Gastroesophageal sphincter (tissue), 4 donors: ENCODE results near the gene HTRA1. TPM values are rescaled to one million over a fixed set of nuclear protein-coding genes. Genes with fewer than 3 reads are reported as not detected.

Experiments
- ATAC-seq: fragments of 150-250 bp; one replicate; pipeline ENCODE4 v1.9.1; 2016; ENCODE audit warnings: mild to moderate bottlenecking, moderate library complexity
- H3K27ac ChIP-seq, 4 donors: fragments of 200-600 bp; sonication (generic) in 3 of 4; 1 replicate in 3 of 4; 2 replicates in 1 of 4; pipeline ENCODE4 v1.5.1; 2016 to 2019
- H3K27me3 ChIP-seq: fragments of 200-600 bp; sonication (generic); one replicate; pipeline ENCODE4 v1.5.1; 2019
- H3K36me3 ChIP-seq, 2 donors: fragments of 200-600 bp; sonication (generic); one replicate each; pipeline ENCODE4 v1.5.1; 2019; ENCODE audit warnings: control low read depth in 1 of 2
- H3K4me1 ChIP-seq, 3 donors: fragments of 200-600 bp; sonication (generic); 1 replicate in 2 of 3; 2 replicates in 1 of 3; pipeline ENCODE4 v1.5.1; 2016 to 2019; ENCODE audit warnings: control low read depth in 2 of 3
- H3K4me3 ChIP-seq, 2 donors: fragments of 200-600 bp; sonication (generic); one replicate each; pipeline ENCODE4 v1.5.1; 2019; ENCODE audit warnings: mild to moderate bottlenecking in 1 of 2, moderate library complexity in 1 of 2
- H3K9me3 ChIP-seq, 3 donors: fragments of 200-600 bp; sonication (generic); one replicate each; pipeline ENCODE4 v1.5.1; 2017 to 2019; ENCODE audit warnings: control low read depth in 2 of 3
- EP300 ChIP-seq: sonication (generic); formaldehyde crosslinking; IDR thresholded peaks from one replicate; pipeline ENCODE4 v1.6.1; 2017; ENCODE audit warnings: antibody characterized with exemption, mild to moderate bottlenecking
- POLR2A ChIP-seq, 2 donors: fragments of 450-650 bp; IDR thresholded peaks; one replicate each; pipeline ENCODE4 v1.6.1; 2017; ENCODE audit warnings: antibody characterized with exemption in 2 of 2, mild to moderate bottlenecking in 2 of 2, moderate library complexity in 1 of 2
- POLR2AphosphoS5 ChIP-seq: sonication (generic); formaldehyde crosslinking; IDR thresholded peaks from one replicate; pipeline ENCODE4 v1.6.1; 2017; ENCODE audit warnings: antibody characterized with exemption
- WGBS, 2 donors: methylation state at CpG; one replicate each; pipeline ENCODE4 v1.1.5; 2018; ENCODE audit warnings: low coverage in 1 of 2; 5-methylcytosine and 5-hydroxymethylcytosine counted together
- total RNA-seq, 4 donors: library from RNA; depleted of rRNA; stranded (reverse); fragments of >200 nt; gene quantifications; one replicate each; pipeline ENCODE4 v1.1.0, GENCODE V29; 2016
- TF ChIP-seq, protein P1 (sequence below), 4 experiments: fragments of 200-600 bp in 2 of 4; fragments of 450-650 bp in 2 of 4; sonication (generic) in 1 of 4; IDR thresholded peaks; one replicate each; pipeline ENCODE4 v1.5.1; 2017 to 2019; ENCODE audit warnings: antibody characterized with exemption in 4 of 4, mild to moderate bottlenecking in 2 of 4, moderate library complexity in 2 of 4

The HTRA1 gene
- total RNA-seq, 4 donors from 2014 or later: 107 to 137 (median 111) TPM

DNA sequence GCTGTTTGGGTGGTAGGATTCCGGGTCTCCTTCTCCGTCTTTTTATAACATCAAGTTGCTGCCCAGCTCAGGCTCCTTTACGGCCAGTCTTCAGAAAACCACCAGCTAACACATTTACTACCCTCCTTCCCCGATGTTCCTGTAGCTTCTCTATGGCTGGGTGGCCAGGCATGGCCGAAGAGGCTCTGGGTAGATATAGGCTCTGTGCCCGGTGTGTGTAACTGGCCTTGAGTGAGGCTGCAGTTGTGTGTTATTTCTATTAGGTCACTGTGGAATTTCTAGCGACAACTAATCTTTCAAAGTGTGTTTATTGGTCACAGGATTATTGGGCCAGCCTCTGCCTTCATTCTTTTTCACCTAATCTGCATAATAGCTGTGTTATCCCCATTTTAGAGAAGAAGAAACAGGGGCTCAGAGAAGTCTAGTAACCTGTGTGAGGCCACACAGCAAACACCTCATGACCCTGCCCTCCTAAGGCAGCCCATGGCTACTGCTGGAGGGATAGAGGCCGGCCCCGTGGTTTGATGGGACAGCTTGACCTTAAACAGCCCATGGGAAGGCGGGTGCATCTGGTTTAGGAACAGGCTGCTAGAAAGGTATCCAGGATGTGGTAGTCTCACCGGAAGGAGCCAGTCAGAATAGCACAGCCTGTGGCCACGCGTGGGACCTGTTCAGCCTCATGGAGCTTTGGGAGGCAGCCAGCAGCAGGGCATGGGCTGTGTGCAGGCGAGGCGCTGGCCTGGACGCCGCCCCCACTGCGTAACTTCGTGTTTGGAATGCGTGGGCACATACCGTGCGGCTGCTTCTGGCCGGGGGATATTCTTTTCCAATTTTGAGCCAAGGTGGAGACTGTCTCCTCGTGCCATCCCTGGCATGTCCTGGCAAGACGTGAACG is 29.7 kb downstream of the HTRA1 start:
- ATAC-seq: no peak
- Histone ChIP-seq H3K27me3 (no peaks in the 10 kb centered on the region), H3K4me1 (peaks cover 4 to 77% (median 27%) of the 10 kb centered on the region in 3 donors), H3K36me3 (peaks cover 0 to 44% of the 10 kb centered on the region in 2 donors), H3K4me3 (no peak overlapping the region), H3K9me3 (no peaks in the 10 kb centered on the region), H3K27ac (peak overlapping the region in 2 of 4 donors; percentile 74 to 75)
- 87 to 100% methylated on average over 3 to 13 of the region's 26 CpGs for WGBS, 2 donors
- TF ChIP-seq, protein P1, sequence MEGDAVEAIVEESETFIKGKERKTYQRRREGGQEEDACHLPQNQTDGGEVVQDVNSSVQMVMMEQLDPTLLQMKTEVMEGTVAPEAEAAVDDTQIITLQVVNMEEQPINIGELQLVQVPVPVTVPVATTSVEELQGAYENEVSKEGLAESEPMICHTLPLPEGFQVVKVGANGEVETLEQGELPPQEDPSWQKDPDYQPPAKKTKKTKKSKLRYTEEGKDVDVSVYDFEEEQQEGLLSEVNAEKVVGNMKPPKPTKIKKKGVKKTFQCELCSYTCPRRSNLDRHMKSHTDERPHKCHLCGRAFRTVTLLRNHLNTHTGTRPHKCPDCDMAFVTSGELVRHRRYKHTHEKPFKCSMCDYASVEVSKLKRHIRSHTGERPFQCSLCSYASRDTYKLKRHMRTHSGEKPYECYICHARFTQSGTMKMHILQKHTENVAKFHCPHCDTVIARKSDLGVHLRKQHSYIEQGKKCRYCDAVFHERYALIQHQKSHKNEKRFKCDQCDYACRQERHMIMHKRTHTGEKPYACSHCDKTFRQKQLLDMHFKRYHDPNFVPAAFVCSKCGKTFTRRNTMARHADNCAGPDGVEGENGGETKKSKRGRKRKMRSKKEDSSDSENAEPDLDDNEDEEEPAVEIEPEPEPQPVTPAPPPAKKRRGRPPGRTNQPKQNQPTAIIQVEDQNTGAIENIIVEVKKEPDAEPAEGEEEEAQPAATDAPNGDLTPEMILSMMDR (IDR thresholded peaks at IDR 0.05): no peak
- TF ChIP-seq EP300 (no peak), POLR2A (IDR thresholded peaks at IDR 0.05) (no peak), POLR2AphosphoS5 (no peak)

DNA sequence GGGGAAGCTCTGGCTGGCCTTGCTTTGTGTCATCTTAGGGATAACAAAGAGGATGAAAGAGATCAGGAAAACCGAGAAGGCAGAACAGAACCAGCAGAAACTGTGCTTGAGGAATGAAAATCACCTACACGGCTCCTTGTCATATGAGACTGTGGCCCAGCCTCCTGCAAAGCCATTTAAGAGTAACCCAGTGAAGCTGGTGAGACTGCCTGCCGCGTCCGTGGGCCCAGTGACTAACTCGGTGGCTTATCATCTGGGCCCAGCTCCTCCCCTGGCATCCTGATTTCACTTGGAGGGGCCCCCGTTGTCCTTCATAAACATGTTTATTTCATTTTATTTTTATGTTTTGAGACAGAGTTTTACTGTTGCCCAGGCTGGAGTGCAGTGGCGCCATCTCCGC is 30.7 kb downstream of the HTRA1 start:
- Histone ChIP-seq H3K36me3 (peaks cover 0 to 44% of the 10 kb centered on the region in 2 donors), H3K4me1 (peaks cover 0 to 75% (median 22%) of the 10 kb centered on the region in 3 donors), H3K4me3 (no peak overlapping the region), H3K27ac (peak overlapping the region in 2 of 4 donors; percentile 74 to 75), H3K9me3 (no peaks in the 10 kb centered on the region), H3K27me3 (no peaks in the 10 kb centered on the region)
- no peak for ATAC-seq
- WGBS, 2 donors: 74% methylated on average over 6 of the region's 9 CpGs; no CpG with 5 or more reads in 1 of the 2 donors
- no peak for TF ChIP-seq POLR2A (IDR thresholded peaks at IDR 0.05)
- no peak for TF ChIP-seq EP300
- TF ChIP-seq, protein P1 (IDR thresholded peaks at IDR 0.05): no peak
- no peak for TF ChIP-seq POLR2AphosphoS5

- WGBS, 2 donors: 51 to 75% methylated on average over 4 to 6 of the region's 9 CpGs
- peaks cover 0 to 44% of the 10 kb centered on the region in 2 donors for H3K36me3 ChIP-seq
- H3K9me3 ChIP-seq: no peaks in the 10 kb centered on the region
- H3K27me3 ChIP-seq: no peaks in the 10 kb centered on the region
- no peak overlapping the region for H3K4me3 ChIP-seq
- ATAC-seq: peak; percentile 40
- H3K27ac ChIP-seq: peak overlapping the region in 3 of 4 donors; percentile 40 to 75 (median 74)
- peaks cover 0 to 65% (median 22%) of the 10 kb centered on the region in 3 donors for H3K4me1 ChIP-seq
- TF ChIP-seq EP300: no peak
These were observed 31.7 kb downstream of the HTRA1 start for GRCh38 chr10:122492999-122493481.

DNA sequence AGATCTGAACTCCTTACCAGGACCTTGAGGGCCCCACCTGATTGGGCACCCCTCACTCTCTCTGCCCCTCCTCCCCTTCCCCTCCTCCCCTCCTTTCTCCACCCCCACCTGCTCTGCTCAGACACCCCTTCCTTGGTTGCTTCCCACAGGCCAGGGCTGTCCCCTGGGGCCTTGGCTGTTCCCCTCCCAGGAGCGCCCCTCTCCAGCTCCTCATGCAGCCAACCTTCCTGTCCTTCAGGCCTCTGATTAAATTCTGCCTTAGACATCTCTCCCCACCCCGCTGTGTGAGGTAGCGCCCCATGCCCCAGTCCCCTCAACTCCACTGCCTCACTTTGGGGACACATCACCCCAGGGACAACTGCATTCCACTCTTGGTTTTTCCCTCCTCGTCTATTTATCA is 32.4 kb downstream of the HTRA1 start:
- no peak for TF ChIP-seq EP300
- TF ChIP-seq, protein P1 (IDR thresholded peaks at IDR 0.05): no peak
- TF ChIP-seq POLR2AphosphoS5: no peak
- no peak for TF ChIP-seq POLR2A (IDR thresholded peaks at IDR 0.05)
- Histone ChIP-seq H3K4me3 (no peak overlapping the region), H3K27ac (peak overlapping the region in 3 of 4 donors; percentile 53 to 75 (median 74)), H3K36me3 (peaks cover 0 to 44% of the 10 kb centered on the region in 2 donors), H3K4me1 (peaks cover 0 to 68% (median 28%) of the 10 kb centered on the region in 3 donors), H3K27me3 (no peaks in the 10 kb centered on the region), H3K9me3 (no peaks in the 10 kb centered on the region)
- 62 to 80% methylated on average over 2 of the region's 4 CpGs for WGBS, 2 donors
- no peak for ATAC-seq

GRCh38 chr10:122494173-122494820 is 32.9 kb downstream of the HTRA1 start:
- peaks cover 0 to 74% (median 33%) of the 10 kb centered on the region in 3 donors for H3K4me1 ChIP-seq
- no peaks in the 10 kb centered on the region for H3K9me3 ChIP-seq
- H3K36me3 ChIP-seq: peaks cover 0 to 42% of the 10 kb centered on the region in 2 donors
- no peaks in the 10 kb centered on the region for H3K27me3 ChIP-seq
- no peak for ATAC-seq
- WGBS, 2 donors: 83% methylated on average over 10 of the region's 20 CpGs; no CpG with 5 or more reads in 1 of the 2 donors
- H3K27ac ChIP-seq: peak overlapping the region in 3 of 4 donors; percentile 53 to 75 (median 74)
- TF ChIP-seq POLR2A (IDR thresholded peaks at IDR 0.05): no peak
- TF ChIP-seq EP300: no peak
- no peak for TF ChIP-seq POLR2AphosphoS5
- TF ChIP-seq, protein P1 (IDR thresholded peaks at IDR 0.05): no peak
- H3K4me3 ChIP-seq: no peak overlapping the region
